ENCODE data around the gene SKAP2. TPM values are rescaled to one million over a fixed set of nuclear protein-coding genes. Genes with fewer than 3 reads are reported as not detected.

Gene SKAP2
- total RNA-seq, 6 donors from 2014 or later: 21.7 to 57.2 (median 32.6) TPM

- ATAC-seq (ENCODE audit: low FRiP score in 2 of 2): no peak
- Histone ChIP-seq H3K4me3 (no peak overlapping the region), H3K9me3 (no peaks in the 10 kb centered on the region), H3K27me3 (no peaks in the 10 kb centered on the region), H3K36me3 (peaks cover 0 to 9% (median 0%) of the 10 kb centered on the region in 4 donors), H3K27ac (no peak overlapping the region), H3K4me1 (no peaks in the 10 kb centered on the region)
- 71 to 81% methylated on average over 12 of the region's 12 CpGs for WGBS, 2 donors
- DNase-seq: no peak
- no peak for TF ChIP-seq EP300 (IDR thresholded peaks at IDR 0.05)
- TF ChIP-seq CTCF (IDR thresholded peaks at IDR 0.05): no peak
- TF ChIP-seq POLR2A (IDR thresholded peaks at IDR 0.05): no peak
- TF ChIP-seq POLR2AphosphoS5 (IDR thresholded peaks at IDR 0.05): no peak
Observed at GRCh38 chr7:26618449-26618848, 245.9 kb downstream of the SKAP2 start.

Other genes with a start within 250 kb of the SKAP2 start
- 1 to 10 TPM in 1 of 6 donors, under 1 TPM in 2, not detected in 3; 0.46 to 2.1 (median 0.64) TPM for gene HOXA1, start 231.4 kb upstream of the SKAP2 start, total RNA-seq
- 1 to 10 TPM in 2 of 6 donors, under 1 TPM in 3, not detected in 1; 0.30 to 3.0 (median 0.86) TPM for gene HOXA2, start 238.1 kb upstream of the SKAP2 start, total RNA-seq